HG02610 (cell line): ENCODE data around the gene CELF4.

Source experiments
- ATAC-seq: cut with Tn5 transposase; IDR thresholded peaks from one replicate; pipeline ENCODE4 v1.9.1; 2021; ENCODE audit warnings: mild to moderate bottlenecking, moderate library complexity; ENCODE audit not compliant: unreplicated experiment

The CELF4 gene

DNA sequence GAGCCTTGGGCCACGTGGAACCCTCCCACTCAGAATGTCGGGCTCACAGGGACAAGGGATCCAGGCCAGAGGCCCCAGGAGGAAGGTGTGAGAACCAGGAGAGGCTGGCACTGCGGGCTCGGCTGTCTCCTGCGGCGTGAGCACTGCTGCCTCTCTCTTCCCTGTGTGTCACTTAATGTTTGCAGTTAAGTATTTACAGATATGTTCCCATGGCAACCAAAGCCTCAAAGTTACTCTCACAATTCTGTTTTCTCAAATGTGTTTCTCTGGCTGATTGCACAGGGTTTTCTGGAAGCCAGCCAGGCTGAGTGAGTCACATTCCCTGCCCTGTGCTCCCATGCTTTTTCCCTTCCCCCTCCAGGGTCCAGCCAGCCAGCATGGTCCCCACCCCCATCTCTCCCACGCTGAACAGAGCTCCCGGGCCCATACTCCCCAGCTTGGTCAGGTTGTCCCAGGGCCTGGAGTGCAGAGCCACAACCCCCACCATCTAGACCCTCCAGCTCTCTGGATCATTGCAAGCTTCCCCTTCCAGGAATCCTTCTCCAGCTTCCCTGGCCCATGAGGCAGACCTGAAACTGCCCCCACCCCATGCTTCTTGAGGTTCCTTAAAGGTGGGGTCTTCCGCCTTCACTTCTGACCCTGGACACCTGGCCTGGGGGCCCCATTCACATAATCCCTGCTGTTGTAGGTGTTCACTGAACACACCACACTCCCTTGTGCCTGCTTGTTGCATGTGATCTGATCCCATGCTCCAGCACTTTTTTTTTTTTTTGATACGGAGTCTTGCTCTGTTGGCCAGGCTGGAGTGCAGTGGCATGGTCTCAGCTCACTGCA, 265.9 kb downstream of the CELF4 start:
- no peak for ATAC-seq

DNA sequence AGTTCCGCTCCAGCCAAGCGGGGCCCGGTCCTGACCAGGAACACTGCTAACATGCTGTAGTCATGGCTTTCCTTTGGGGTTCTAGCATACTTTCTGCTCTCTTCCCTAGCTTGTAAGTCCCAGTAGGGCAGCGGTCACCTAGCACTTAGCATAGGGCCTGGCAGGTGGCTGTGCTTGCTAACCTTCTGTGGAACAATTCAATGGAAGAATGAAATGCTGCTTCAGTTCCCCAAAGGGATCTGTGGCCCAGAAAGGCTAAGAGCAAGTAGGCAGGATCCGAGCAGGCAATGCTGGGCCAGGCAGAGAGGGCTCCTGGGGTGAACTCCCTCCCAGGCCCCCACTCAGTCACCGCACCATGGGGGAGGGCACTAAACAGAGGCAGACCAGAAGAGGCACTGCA, 266.8 kb downstream of the CELF4 start:
- no peak for ATAC-seq

DNA sequence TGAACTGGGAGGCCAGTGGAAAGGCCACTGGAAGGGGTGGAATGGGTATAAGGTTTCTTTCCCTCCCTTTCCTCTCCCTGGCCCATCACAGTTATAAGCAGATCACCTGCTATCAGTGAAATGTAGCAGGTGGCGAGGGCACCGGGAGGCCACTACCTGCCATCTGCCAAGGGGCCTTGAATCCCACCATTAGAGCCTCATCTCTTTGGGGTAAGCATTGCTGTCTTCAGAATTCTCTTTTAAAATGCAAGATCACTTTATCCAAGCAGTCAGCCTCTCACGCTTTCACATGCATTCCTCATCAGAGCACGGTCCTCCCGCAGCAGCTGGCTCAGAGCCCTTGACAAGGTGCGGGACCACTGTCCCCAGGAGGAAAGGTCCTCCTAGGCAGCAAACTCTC, 268.5 kb downstream of the CELF4 start:
- ATAC-seq = no peak

DNA sequence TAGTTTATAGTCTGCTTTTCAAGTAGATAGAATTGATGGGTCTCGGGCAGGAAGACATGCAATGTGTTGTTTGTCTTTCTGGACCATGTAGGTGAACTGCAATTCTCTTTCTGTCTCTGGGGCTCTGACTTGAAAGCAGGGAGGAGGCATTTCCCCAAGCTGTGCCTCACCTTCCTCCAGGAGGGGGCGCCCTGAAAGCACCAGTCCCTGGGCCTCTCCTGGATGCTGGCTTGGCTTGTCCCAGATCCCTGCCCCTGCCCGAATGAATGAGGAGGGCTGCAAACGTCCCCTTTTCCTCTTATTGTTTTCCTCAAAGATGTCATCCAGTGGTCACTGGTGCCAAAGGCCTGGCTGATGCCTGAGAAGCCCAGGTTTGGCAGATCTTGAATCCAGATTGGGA, 270.6 kb downstream of the CELF4 start:
- ATAC-seq = no peak

DNA sequence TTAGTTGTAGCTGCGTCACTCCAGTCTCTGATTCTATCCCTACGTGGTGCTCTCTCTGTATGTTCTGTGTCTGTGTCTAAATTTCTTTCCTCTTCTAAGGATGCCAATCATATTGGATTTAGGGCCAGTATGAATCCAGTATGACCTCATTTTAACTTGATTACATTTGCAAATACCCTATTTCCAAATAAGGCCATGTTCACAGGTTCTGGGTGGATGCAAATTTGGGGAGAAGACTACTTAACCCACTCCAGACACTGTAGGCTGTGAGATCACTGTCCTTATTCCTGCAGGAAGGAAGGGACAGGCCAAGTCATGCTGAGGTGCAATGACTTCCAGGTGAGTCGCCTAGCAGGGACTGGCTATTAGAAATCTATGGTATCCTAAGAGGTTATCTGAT, 272.2 kb downstream of the CELF4 start:
- ATAC-seq = no peak

DNA sequence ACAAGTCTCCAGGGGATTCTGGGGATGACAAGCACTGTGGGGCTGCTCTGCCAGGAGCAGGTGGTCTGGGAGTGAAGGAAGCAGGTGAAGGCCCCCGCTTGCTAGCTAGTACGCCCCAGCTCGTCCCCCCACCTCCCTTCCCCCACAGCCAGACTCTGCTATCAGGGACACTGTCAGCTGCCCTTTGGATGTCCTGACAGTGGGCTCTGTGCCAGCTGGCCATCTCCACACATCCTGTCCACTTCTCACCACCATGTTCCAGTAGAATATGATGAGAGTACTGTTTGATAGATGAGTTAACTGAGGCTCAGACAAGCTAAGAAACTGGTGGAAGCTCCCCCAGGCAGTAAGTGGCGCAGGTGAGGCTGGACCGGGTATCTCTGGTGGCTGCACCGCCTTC, 276.2 kb downstream of the CELF4 start:
- no peak for ATAC-seq

DNA sequence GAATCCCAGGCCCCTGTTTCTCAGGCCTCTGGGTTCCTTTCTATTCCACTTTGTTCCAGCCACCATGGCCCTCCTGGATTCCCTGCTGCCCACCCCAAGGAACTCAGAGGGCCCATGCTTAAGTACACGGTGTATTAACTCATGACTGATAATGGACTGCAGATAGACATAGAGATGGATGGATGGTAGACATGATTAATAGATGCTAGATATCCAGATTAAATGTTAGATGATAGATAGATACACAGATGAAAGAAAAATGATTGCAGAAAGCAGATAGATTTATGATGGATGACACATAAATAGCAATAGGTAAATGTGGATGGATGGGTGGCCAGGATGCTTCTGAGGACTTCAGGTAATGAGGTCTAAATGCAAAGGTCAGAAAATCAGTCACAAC, 278.0 kb downstream of the CELF4 start:
- no peak for ATAC-seq

DNA sequence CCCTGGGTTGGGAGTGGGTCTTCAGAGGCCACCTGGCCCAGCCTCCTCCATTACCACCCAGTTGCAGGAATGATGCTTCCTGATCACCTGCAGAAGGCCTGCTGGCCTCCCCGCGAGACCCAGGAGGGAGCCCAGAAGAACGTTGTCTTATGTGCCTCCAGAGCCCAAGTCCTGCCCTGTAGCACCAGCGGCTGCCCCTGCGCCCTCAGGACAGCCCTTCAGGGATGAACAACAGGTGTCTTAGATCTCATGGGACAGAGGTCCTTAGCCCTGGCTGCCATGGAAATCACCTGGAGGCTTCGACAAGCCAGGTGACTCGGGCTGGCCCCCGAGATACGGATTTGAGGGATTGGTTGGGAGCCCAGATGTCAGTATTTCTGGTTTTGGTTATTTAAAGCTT, 278.8 kb downstream of the CELF4 start:
- ATAC-seq = no peak

DNA sequence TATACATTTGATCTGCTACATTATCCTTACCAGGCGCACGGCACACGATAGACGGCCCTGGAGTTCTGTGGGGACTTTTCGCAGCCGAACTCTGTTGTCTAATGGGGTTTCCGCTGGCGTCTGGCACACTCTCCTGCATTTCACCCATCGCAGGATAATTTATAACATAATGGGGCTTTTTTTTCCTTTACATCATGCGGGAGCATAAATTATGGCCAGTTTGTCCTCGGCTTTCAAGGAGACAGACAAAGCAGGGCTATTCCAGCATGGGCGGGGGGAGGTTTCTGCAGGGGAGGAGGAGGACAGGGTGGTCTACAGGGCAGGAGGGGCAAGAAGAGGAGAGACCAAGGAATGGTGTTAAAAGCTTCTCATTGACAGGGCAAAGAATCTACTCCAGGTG, 279.8 kb downstream of the CELF4 start:
- no peak for ATAC-seq

DNA sequence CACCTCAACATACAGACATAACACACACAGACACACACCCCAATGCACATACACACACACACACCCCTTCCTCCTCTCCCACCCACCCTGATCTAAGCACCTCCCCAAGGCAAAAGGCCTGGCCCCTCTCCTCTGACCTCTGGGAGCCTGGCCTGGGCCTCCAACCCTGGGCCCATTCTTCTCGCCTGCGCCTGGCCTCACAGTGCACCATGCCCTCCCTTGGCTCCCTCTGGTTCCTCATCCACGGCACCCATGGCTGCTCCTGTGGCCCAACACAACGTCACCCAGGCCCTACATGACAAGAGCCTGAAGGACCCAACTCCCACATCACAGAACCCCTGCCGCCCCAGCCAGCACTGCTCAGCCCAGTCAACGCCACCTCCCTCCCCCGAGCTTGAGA, 281.3 kb downstream of the CELF4 start:
- no peak for ATAC-seq

DNA sequence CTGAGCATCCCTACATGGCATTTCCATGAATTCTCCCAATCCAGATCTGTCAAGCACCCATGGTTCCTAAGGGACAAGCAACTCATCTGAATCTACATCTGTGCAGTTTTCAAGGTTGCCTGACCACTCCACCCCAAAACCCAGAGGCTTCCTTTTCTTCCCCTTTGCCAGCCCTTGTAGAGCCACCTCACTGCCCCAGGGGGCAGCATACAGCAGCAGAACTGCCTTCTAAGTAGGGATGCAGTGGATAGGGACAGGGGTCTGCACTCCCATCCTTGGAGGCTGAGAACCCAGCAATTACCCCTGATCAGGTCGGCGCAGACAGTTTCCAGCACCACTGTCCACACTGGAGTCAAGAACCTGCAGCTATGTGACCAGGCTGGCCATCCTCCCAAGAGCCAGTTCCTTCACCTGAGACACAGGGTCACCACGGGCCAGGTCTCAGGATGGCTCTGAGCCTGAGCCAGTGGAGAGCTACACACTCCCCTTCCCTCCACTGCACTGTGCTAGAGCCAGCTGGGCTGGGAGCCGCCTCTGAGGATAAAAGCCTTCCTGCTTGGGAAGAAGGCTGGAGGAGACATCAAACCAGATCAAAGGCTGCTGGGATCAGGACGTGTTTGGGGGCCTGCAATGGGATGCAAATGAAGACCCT, 283.1 kb downstream of the CELF4 start:
- ATAC-seq = no peak

DNA sequence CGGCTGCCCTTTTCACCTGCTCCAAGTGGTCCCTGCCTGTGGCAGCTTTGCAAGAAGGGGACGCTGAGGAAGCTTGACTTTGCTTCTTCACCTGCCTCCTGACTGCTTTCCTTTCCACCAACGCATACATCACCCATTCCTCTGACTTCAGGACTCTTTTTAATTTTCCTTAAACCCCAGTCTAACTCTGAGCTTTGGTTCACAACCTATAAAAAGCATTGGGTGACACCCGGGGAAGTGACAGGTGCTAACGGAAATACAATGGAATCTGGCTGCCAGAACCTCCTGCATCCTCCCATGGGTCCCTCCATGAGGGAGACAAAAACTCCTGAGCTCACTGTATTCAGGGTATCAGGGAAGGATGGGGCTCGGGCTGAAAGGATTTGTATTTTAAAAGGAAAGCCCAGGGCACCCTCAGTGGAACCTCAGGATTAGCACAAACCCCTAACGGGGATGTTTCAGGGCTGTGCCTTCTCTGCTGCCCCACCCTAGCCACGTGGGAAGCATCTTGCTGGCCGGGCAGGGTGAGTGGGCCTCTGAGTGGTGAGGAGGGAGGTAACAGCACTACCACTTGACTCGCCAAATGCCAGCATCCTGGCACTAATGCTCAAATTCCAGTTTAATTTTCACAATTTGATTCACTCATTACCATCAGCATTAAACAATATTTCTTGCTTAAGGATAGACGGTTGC, 284.8 kb downstream of the CELF4 start:
- ATAC-seq = no peak

DNA sequence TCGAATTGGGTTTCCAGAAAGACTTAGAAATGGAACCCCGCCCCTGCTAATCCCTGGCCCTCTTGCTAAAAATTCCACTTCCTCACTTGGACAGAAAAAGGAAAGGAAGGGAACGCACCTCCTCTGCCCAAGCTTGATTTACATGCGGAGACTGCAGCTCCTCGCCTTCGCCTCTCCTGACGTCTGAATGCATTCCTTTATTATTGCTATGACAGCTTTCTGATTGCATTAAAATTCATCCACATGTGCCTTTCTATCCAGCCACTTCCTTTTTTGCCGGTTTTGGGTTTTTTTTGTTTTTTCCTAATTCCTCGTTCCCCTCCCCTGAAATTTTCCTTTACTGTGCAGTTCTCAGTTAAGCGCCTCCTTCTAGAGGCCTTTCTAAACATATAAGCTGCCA, 287.8 kb downstream of the CELF4 start:
- no peak for ATAC-seq

DNA sequence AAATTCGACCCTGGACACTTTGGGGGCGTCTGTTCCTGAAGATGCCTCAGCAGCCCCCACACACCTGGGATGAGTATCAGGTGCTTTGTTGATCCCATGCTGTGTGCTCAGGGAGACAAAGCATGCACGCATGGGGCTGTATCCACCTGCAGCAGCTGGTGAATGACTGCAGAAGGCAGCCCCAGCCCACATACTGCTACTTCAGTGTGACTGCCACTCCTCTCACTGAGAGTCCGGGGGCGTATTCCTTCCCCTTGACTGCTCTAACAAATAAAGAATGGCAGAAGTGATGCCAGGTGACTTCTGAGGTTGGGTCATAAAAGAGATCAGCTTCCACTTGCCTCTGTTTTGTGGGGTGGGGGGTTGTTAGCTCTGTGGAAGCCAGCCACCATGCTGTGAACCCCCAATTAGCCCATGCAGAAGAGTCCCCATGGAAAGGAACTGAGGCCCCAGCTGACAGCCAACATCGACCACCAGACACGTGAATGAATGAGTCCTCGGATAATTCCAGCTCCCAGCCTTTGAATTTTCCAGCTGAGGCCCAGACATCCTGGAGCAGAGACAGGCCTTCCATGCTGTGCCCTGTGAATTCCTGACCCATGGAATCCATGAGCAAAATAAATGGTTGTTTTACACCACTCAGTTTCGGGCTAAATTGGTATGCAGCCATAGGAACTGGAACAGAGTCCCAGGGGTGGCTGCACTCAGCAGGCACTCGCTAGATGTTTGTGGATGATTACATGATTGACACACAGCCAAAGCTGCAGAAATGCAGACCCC, 289.3 kb downstream of the CELF4 start:
- ATAC-seq = no peak

DNA sequence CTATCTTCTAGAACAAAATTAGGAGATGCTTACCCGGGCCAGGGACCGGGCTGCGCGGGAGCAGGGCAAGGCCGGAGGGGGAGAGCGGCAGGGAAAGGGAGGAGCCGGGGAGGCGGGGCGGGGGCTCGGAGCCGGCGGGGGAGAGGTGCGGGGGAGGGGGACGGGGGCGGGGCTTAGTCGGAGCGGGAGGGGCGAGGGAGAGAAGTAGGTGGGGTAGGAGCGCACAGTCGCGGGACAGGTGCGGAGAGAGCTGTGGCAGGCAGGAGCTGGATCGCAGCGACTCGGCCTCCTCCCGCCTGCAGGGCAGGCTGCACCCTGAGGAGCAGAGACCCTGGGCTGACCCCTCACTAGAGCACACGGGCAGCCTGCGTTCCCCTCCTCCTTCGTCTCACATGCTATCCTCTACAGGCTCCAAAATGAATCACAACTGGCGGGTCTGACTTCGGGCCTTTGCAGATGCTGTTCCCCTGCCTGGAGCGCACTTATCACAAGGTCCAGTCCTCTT, 290.3 kb downstream of the CELF4 start:
- ATAC-seq = no peak

DNA sequence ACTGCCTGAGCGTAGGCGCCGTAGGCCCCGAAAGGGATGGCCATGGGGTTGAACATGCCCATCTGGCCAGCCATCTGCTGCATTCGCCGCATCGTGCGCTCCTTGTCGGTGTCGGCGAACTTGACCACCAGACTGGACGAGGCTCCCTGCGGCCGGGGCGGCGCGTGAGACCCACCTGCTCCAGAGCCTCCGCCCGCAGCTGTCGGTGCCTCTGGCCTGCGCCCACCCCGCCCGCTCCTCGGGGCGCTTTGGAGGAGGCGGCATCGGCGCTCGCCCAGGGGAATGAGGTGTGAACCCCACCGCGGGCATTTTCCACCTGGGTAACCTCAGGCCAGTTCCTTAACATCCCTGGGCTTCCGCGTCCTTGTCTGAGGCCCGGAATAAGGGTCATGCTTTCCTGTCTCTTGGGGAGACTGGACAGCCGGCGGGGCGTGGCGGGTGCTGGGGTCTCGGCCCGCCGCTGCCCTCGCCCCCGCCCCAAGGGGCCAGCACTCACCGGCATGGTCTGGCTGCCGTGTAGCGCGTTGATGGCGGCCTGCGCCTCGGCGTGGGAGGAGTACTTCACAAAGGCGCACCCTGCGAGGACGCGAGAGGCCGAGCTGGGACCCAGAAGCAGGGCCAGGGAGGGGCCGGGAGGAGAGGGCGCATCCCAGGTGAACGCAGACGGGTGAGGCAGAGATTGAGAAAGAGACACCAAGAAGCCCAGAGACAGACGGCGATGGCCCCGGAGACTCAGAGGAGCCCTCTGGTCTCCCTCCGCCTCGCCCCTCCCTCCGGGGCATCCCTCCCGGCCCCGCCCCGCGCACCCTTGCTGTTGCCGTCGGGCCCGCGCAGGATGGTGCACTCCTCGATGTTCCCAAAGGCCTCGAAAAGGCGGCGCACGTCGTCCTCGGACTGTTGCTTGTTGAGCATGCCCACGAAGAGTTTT, 291.0 kb downstream of the CELF4 start:
- ATAC-seq = no peak

DNA sequence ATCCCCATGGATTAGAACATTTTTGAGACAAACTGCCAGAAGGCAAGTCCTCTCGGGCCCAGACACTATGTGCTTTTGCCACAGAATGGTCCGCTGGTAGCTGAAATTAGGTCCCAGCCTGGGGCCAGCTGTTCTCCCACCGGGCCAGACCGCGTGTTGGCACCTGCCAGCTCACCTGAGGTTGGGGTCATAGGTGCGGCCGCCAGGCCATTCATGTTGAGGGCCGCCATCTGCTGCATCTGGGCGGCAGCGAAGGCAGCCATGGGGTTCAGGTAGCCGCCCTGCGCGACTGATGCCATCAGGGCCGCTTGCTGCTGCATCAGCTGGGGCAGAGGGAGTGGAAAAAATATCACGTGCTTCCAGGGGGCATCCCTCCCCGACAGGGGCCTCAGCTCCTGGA, 292.8 kb downstream of the CELF4 start:
- no peak for ATAC-seq

DNA sequence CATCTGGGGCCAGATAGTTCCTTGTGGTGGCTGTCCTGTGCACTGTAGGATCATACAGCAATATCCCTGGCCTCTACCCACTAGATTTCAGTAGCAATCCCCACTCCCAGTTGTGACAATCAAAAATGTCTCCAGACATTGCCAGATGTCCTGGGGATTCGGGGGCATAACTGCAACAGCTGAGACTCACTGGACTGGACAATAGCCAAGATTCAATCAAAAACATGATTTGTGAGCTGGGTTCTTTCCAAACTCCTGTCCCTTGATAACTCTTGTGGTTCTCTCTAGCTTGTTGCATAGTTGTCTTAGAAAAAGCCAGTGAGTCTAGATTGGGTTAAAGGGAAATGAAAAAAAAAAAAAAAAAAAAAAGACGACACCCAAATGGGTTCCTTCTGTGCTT, 293.4 kb downstream of the CELF4 start:
- no peak for ATAC-seq

DNA sequence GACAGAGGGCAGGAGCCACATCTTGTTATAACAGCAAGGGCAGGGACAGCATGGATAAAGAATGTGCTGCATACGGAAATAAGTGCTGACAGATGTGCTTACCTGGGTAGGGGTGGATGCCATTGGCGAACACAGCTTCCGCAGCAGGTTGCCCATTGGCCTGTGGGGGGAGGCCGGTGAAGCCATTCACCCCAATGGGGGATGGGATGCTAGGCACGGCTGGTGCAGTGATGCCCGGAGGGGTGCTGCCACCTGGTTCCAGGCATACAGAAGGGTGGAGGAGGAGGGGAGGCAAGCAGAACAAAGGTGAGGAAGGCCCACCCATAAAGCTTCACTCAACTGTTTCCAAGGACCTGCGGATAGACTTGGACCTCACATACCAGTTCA, 294.9 kb downstream of the CELF4 start:
- ATAC-seq = no peak

DNA sequence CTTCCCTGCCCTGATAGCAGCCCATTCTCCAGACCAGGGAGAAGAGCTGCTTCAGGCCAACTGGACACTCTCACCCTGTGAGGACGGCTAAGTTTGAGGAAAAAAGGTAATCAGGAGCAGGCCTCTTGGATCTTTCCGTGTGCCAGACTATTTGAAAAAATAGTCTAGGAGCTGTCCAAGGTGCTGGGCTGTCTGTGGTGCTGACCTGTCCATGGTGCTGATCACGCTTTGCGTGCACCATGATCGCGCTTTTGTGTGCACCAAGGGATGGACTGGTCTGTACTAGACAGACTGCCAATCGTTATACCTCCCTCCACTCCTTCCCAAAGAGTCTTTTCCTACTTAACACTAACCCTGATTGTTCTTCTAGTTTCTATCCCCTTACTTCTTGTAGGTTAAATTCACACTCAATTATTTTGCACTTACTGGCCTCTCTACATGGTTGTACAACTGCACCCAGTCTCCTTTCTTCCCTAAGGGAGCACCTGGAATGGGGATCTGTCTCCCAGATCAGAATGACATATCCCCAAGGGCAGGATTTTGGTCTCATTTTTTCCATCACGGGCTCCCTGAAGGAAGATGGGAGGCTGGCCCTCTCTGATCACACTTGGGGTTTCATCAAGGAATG, 295.4 kb downstream of the CELF4 start:
- no peak for ATAC-seq
